H9 (cell line): ENCODE results near the gene RNASEH2B. TPM values are rescaled to one million over a fixed set of nuclear protein-coding genes. Genes with fewer than 3 reads are reported as not detected.

ENCODE experiments used
- DNase-seq: peaks from one replicate; pipeline ENCODE4 v3.0.0-alpha.2; 2017
- H2AFZ ChIP-seq: one replicate; pipeline ENCODE4 v1.6.1; 2013; ENCODE audit warnings: mild to moderate bottlenecking, low read length, control low read depth, moderate library complexity
- H2AK5ac ChIP-seq: 2 replicates; pipeline ENCODE4 v1.6.1; 2013; ENCODE audit warnings: low read length, control low read depth, mixed read lengths; ENCODE audit not compliant: insufficient read length
- H2BK120ac ChIP-seq: one replicate; pipeline ENCODE4 v1.6.1; 2013; ENCODE audit warnings: low read depth, mild to moderate bottlenecking, low read length, control low read depth, inconsistent platforms; ENCODE audit not compliant: poor library complexity, severe bottlenecking
- H2BK12ac ChIP-seq: 2 replicates; pipeline ENCODE4 v1.6.1; 2013; ENCODE audit warnings: low read length, control low read depth, mixed read lengths, low read depth; ENCODE audit not compliant: insufficient read length
- H2BK15ac ChIP-seq: 2 replicates; pipeline ENCODE4 v1.6.1; 2013; ENCODE audit warnings: low read depth, low read length, control low read depth
- H2BK20ac ChIP-seq: one replicate; pipeline ENCODE4 v1.6.1; 2013; ENCODE audit warnings: low read depth, mild to moderate bottlenecking, low read length, control low read depth, inconsistent platforms; ENCODE audit not compliant: poor library complexity, severe bottlenecking
- H2BK5ac ChIP-seq: 2 replicates; pipeline ENCODE4 v1.6.1; 2013; ENCODE audit warnings: low read length, control low read depth, mixed read lengths; ENCODE audit not compliant: insufficient read length
- H3K14ac ChIP-seq: 2 replicates; pipeline ENCODE4 v1.6.1; 2013; ENCODE audit warnings: low read length, control low read depth; ENCODE audit not compliant: insufficient read depth
- H3K18ac ChIP-seq: 2 replicates; pipeline ENCODE4 v1.6.1; 2013; ENCODE audit warnings: low read depth, mild to moderate bottlenecking, mixed read lengths, low read length, control low read depth; ENCODE audit not compliant: insufficient read length
- H3K23ac ChIP-seq: 2 replicates; pipeline ENCODE4 v1.6.1; 2013; ENCODE audit warnings: low read length, control low read depth, mixed read lengths, low read depth; ENCODE audit not compliant: insufficient read length
- H3K23me2 ChIP-seq: 2 replicates; pipeline ENCODE4 v1.6.1; 2013; ENCODE audit warnings: low read depth, mild to moderate bottlenecking, mixed read lengths, low read length, control low read depth; ENCODE audit not compliant: insufficient read length, poor library complexity, severe bottlenecking
- H3K27ac ChIP-seq: 2 replicates; pipeline ENCODE4 v1.5.1; 2013; ENCODE audit warnings: low read length, control low read depth, mixed read lengths, low read depth; ENCODE audit not compliant: insufficient read length
- H3K27me3 ChIP-seq: 2 replicates; pipeline ENCODE4 v1.6.1; 2013; ENCODE audit warnings: low read length, control low read depth, inconsistent platforms; ENCODE audit not compliant: insufficient read depth
- H3K4ac ChIP-seq: 2 replicates; pipeline ENCODE4 v1.6.1; 2013; ENCODE audit warnings: low read depth, mild to moderate bottlenecking, control low read depth, inconsistent platforms, low read length, moderate library complexity
- H3K4me1 ChIP-seq: 2 replicates; pipeline ENCODE4 v1.6.1; 2013; ENCODE audit warnings: low read length, control low read depth, inconsistent platforms; ENCODE audit not compliant: insufficient read depth
- H3K4me2 ChIP-seq: 2 replicates; pipeline ENCODE4 v1.6.1; 2013; ENCODE audit warnings: low read length, control low read depth, mixed read lengths; ENCODE audit not compliant: insufficient read length, insufficient read depth
- H3K56ac ChIP-seq: 2 replicates; pipeline ENCODE4 v1.6.1; 2013; ENCODE audit warnings: low read depth, mild to moderate bottlenecking, mixed read lengths, low read length, control low read depth; ENCODE audit not compliant: insufficient read length
- H3K79me1 ChIP-seq: 2 replicates; pipeline ENCODE4 v1.6.1; 2013; ENCODE audit warnings: low read depth, mild to moderate bottlenecking, moderate library complexity, low read length, control low read depth, inconsistent platforms; ENCODE audit not compliant: insufficient read depth, poor library complexity, severe bottlenecking
- H3K79me2 ChIP-seq: 2 replicates; pipeline ENCODE4 v1.6.1; 2013; ENCODE audit warnings: low read length, control low read depth, inconsistent platforms; ENCODE audit not compliant: insufficient read depth
- H3K9ac ChIP-seq: 2 replicates; pipeline ENCODE4 v1.6.1; 2013; ENCODE audit warnings: low read length, control low read depth, mixed read lengths; ENCODE audit not compliant: insufficient read length; ENCODE audit errors: extremely low read depth
- H3K9me3 ChIP-seq: one replicate; pipeline ENCODE4 v1.6.1; 2013; ENCODE audit warnings: low read depth, low read length, inconsistent platforms; ENCODE audit not compliant: control insufficient read depth
- H3T11ph ChIP-seq: one replicate; pipeline ENCODE4 v1.6.1; 2013; ENCODE audit warnings: mild to moderate bottlenecking, low read length, control low read depth, inconsistent platforms
- H4K20me1 ChIP-seq: one replicate; pipeline ENCODE4 v1.6.1; 2013; ENCODE audit not compliant: control insufficient read depth, insufficient read length, insufficient read depth
- H4K5ac ChIP-seq: 2 replicates; pipeline ENCODE4 v1.6.1; 2013; ENCODE audit warnings: low read depth, mild to moderate bottlenecking, mixed read lengths, low read length, control low read depth; ENCODE audit not compliant: insufficient read length
- H4K8ac ChIP-seq: replicated peaks from 2 replicates; pipeline ENCODE4 v1.6.1; 2013; ENCODE audit warnings: low read length, control low read depth, mixed read lengths, low read depth; ENCODE audit not compliant: insufficient read length
- H4K91ac ChIP-seq: 2 replicates; pipeline ENCODE4 v1.6.1; 2013; ENCODE audit warnings: low read depth, mild to moderate bottlenecking, moderate library complexity, mixed read lengths, low read length, control low read depth; ENCODE audit not compliant: insufficient read length
- H3K27ac Mint-ChIP-seq, 3 experiments: 2 replicates in 2 of 3; 3 replicates in 1 of 3; pipeline ENCODE4 v1.8.0; 2020 to 2021; ENCODE audit warnings: mixed read lengths in 3 of 3, mild to moderate bottlenecking in 1 of 3, moderate library complexity in 1 of 3
- H3K27me3 Mint-ChIP-seq: 2 replicates; pipeline ENCODE4 v1.8.0; 2021; ENCODE audit warnings: low read depth, mild to moderate bottlenecking, moderate library complexity, mixed read lengths
- H3K36me3 Mint-ChIP-seq, 3 experiments: 2 replicates in 2 of 3; 3 replicates in 1 of 3; pipeline ENCODE4 v1.8.0; 2020 to 2021; ENCODE audit warnings: low read depth in 3 of 3, mixed read lengths in 3 of 3; ENCODE audit not compliant: insufficient read depth in 1 of 3
- H3K4me1 Mint-ChIP-seq, 2 experiments: 2 replicates each; pipeline ENCODE4 v1.8.0; 2020; ENCODE audit warnings: mixed read lengths in 2 of 2
- H3K4me3 Mint-ChIP-seq, 2 experiments: 2 replicates in 1 of 2; 3 replicates in 1 of 2; pipeline ENCODE4 v1.8.0; 2020 to 2021; ENCODE audit warnings: mild to moderate bottlenecking in 2 of 2, mixed read lengths in 2 of 2, moderate library complexity in 1 of 2
- H3K9me3 Mint-ChIP-seq, 2 experiments: 2 replicates in 1 of 2; 3 replicates in 1 of 2; pipeline ENCODE4 v1.8.0; 2020; ENCODE audit warnings: mild to moderate bottlenecking in 2 of 2, mixed read lengths in 2 of 2, moderate library complexity in 1 of 2
- CTCF ChIP-seq: fragments of 200-600 bp; sonication (generic); conservative IDR thresholded peaks from 3 replicates; pipeline ENCODE4 v1.8.0; 2021; ENCODE audit warnings: antibody characterized with exemption, mild to moderate bottlenecking
- WGBS: extraction: QIAGEN DNeasy Blood & Tissue Kit; methylation state at CpG from one replicate; pipeline ENCODE4 v1.1.7; 2013; ENCODE audit warnings: missing lambda C conversion rate, low lambda C conversion rate, mixed read lengths; ENCODE audit not compliant: insufficient read length; ENCODE audit errors: extremely low coverage; 5-methylcytosine and 5-hydroxymethylcytosine counted together
- total RNA-seq: library from RNA; stranded (reverse); gene quantifications from 2 replicates; pipeline ENCODE4 v1.2.1, GENCODE V29; 2021

Gene RNASEH2B
- total RNA-seq, 1 experiment from 2014 or later: 53.9 TPM

- no peak overlapping the region for H4K91ac ChIP-seq
- H3K79me1 ChIP-seq: peaks cover 2% of the 10 kb centered on the region
- no peak overlapping the region for H3K4me3 Mint-ChIP-seq
- H3K9me3 ChIP-seq: no peaks in the 10 kb centered on the region
- H4K5ac ChIP-seq: no peak overlapping the region
- H3K56ac ChIP-seq: no peak overlapping the region
- H2BK120ac ChIP-seq: no peak overlapping the region
- no peaks in the 10 kb centered on the region for H3K23me2 ChIP-seq
- H3K27me3 ChIP-seq: no peaks in the 10 kb centered on the region
- no peak overlapping the region for H2AK5ac ChIP-seq
- H3K4me2 ChIP-seq: no peak overlapping the region
- no peaks in the 10 kb centered on the region for H3K4me1 ChIP-seq
- no peak overlapping the region for H2BK15ac ChIP-seq
- no peak overlapping the region for H4K8ac ChIP-seq
- H2AFZ ChIP-seq: no peak overlapping the region
- H2BK12ac ChIP-seq: no peak overlapping the region
- no peaks in the 10 kb centered on the region for H4K20me1 ChIP-seq
- no peak overlapping the region for H3K9ac ChIP-seq
- no peak overlapping the region for H3K23ac ChIP-seq
- peaks cover 21 to 31% (median 31%) of the 10 kb centered on the region in 3 experiments for H3K36me3 Mint-ChIP-seq
- H3K27ac Mint-ChIP-seq: no peak overlapping the region
- H2BK5ac ChIP-seq: no peak overlapping the region
- no peaks in the 10 kb centered on the region for H3K27me3 Mint-ChIP-seq
- H2BK20ac ChIP-seq: no peak overlapping the region
- peaks cover 19 to 21% of the 10 kb centered on the region in 2 experiments for H3K4me1 Mint-ChIP-seq
- no peak overlapping the region for H3K18ac ChIP-seq
- no peak overlapping the region for H3T11ph ChIP-seq
- H3K27ac ChIP-seq: no peak overlapping the region
- no peak for DNase-seq
- no peak for TF ChIP-seq CTCF
- H3K14ac ChIP-seq: no peak overlapping the region
- H3K9me3 Mint-ChIP-seq: peaks cover 29 to 30% of the 10 kb centered on the region in 2 experiments
- no peaks in the 10 kb centered on the region for H3K79me2 ChIP-seq
- H3K4ac ChIP-seq: no peak overlapping the region
- no CpG with 5 or more reads among the region's 2 CpGs for WGBS
Measured at GRCh38 chr13:50927701-50928100, 18.1 kb downstream of the RNASEH2B start.
